T-helper 2 cell treated with Interferon-gamma antibody and Interleukin-4, amounts not matched to agents 5 μg/mL and 100 μg/mL, for 36 hours (primary cell): ENCODE measurements around the gene FAM229B.
"Not testable (repeated sequence)": the region's sequence is repeated elsewhere in the genome, so short reads cannot be mapped to it uniquely, and the experiment has no call there.

Source experiments
- DNase-seq: peaks from one replicate; pipeline ENCODE4 v3.0.0; 2021; ENCODE audit warnings: low spot score
- H3K27ac Mint-ChIP-seq: one replicate; pipeline ENCODE4 v1.8.0; 2021; ENCODE audit warnings: mild to moderate bottlenecking, mixed read lengths
- H3K27me3 Mint-ChIP-seq: one replicate; pipeline ENCODE4 v1.8.0; 2021; ENCODE audit warnings: low read depth, mixed read lengths
- H3K36me3 Mint-ChIP-seq: one replicate; pipeline ENCODE4 v1.8.0; 2021; ENCODE audit warnings: low read depth, mixed read lengths
- H3K4me1 Mint-ChIP-seq: one replicate; pipeline ENCODE4 v1.8.0; 2021; ENCODE audit warnings: low read depth, mixed read lengths
- H3K4me3 Mint-ChIP-seq: one replicate; pipeline ENCODE4 v1.8.0; 2022; ENCODE audit warnings: mild to moderate bottlenecking, moderate library complexity, mixed read lengths
- H3K9me3 Mint-ChIP-seq: one replicate; pipeline ENCODE4 v1.8.0; 2021; ENCODE audit warnings: mixed read lengths

FAM229B gene

GRCh38 chr6:112096901-112097300, 9.5 kb downstream of the FAM229B start:
- no peak for DNase-seq
- Mint-ChIP-seq H3K36me3 (no peaks in the 10 kb centered on the region), H3K27ac (no peak overlapping the region), H3K27me3 (peaks cover 30% of the 10 kb centered on the region), H3K9me3 (no peaks in the 10 kb centered on the region), H3K4me3 (no peak overlapping the region), H3K4me1 (no peaks in the 10 kb centered on the region)

- Mint-ChIP-seq H3K27ac (no peak overlapping the region), H3K9me3 (no peaks in the 10 kb centered on the region), H3K4me1 (no peaks in the 10 kb centered on the region), H3K4me3 (no peak overlapping the region), H3K27me3 (peaks cover 15% of the 10 kb centered on the region), H3K36me3 (no peaks in the 10 kb centered on the region)
- DNase-seq = no peak
Observed at GRCh38 chr6:112100561-112100960, 13.2 kb downstream of the FAM229B start.

- H3K27ac Mint-ChIP-seq, DNase-seq, H3K4me1 Mint-ChIP-seq, H3K9me3 Mint-ChIP-seq, H3K36me3 Mint-ChIP-seq, H3K4me3 Mint-ChIP-seq: not testable (repeated sequence)
- peaks cover 17% of the 10 kb centered on the region for H3K27me3 Mint-ChIP-seq
Observed at GRCh38 chr6:112106026-112106425, 18.6 kb downstream of the FAM229B start.

- Mint-ChIP-seq H3K27ac (no peak overlapping the region), H3K4me1 (no peaks in the 10 kb centered on the region), H3K9me3 (no peaks in the 10 kb centered on the region), H3K4me3 (no peak overlapping the region), H3K36me3 (no peaks in the 10 kb centered on the region), H3K27me3 (peaks cover 17% of the 10 kb centered on the region)
- DNase-seq = no peak
Observed at GRCh38 chr6:112106562-112106961, 19.2 kb downstream of the FAM229B start.

GRCh38 chr6:112109262-112109661, 21.9 kb downstream of the FAM229B start:
- Mint-ChIP-seq H3K4me3 (no peak overlapping the region), H3K27ac (no peak overlapping the region), H3K36me3 (no peaks in the 10 kb centered on the region), H3K9me3 (no peaks in the 10 kb centered on the region), H3K27me3 (peaks cover 20% of the 10 kb centered on the region), H3K4me1 (no peaks in the 10 kb centered on the region)
- no peak for DNase-seq

- DNase-seq = no peak
- peaks cover 16% of the 10 kb centered on the region for H3K4me1 Mint-ChIP-seq
- H3K27ac Mint-ChIP-seq = no peak overlapping the region
- H3K4me3 Mint-ChIP-seq = no peak overlapping the region
- no peaks in the 10 kb centered on the region for H3K9me3 Mint-ChIP-seq
- peaks cover 18% of the 10 kb centered on the region for H3K27me3 Mint-ChIP-seq
- no peaks in the 10 kb centered on the region for H3K36me3 Mint-ChIP-seq
Observed at GRCh38 chr6:112113431-112113830, 26.0 kb downstream of the FAM229B start.

GRCh38 chr6:112113918-112114317, 26.5 kb downstream of the FAM229B start:
- H3K4me1 Mint-ChIP-seq = peaks cover 16% of the 10 kb centered on the region
- DNase-seq = no peak
- H3K9me3 Mint-ChIP-seq = no peaks in the 10 kb centered on the region
- H3K36me3 Mint-ChIP-seq = no peaks in the 10 kb centered on the region
- H3K27me3 Mint-ChIP-seq = peaks cover 18% of the 10 kb centered on the region
- no peak overlapping the region for H3K4me3 Mint-ChIP-seq
- no peak overlapping the region for H3K27ac Mint-ChIP-seq

GRCh38 chr6:112114577-112115223, 27.3 kb downstream of the FAM229B start:
- peaks cover 12% of the 10 kb centered on the region for H3K27me3 Mint-ChIP-seq
- H3K4me1 Mint-ChIP-seq = peaks cover 16% of the 10 kb centered on the region
- no peaks in the 10 kb centered on the region for H3K36me3 Mint-ChIP-seq
- DNase-seq = no peak
- H3K4me3 Mint-ChIP-seq = no peak overlapping the region
- no peaks in the 10 kb centered on the region for H3K9me3 Mint-ChIP-seq
- no peak overlapping the region for H3K27ac Mint-ChIP-seq

- Mint-ChIP-seq H3K27ac (no peak overlapping the region), H3K4me1 (peaks cover 16% of the 10 kb centered on the region), H3K36me3 (no peaks in the 10 kb centered on the region), H3K4me3 (no peak overlapping the region), H3K9me3 (no peaks in the 10 kb centered on the region), H3K27me3 (peaks cover 11% of the 10 kb centered on the region)
- DNase-seq = no peak
Observed at GRCh38 chr6:112116221-112116620, 28.8 kb downstream of the FAM229B start.

GRCh38 chr6:112117554-112117953, 30.2 kb downstream of the FAM229B start:
- Mint-ChIP-seq H3K27me3 (peaks cover 9% of the 10 kb centered on the region), H3K4me3 (no peak overlapping the region), H3K36me3 (no peaks in the 10 kb centered on the region), H3K9me3 (no peaks in the 10 kb centered on the region), H3K27ac (peak overlapping the region; percentile 65), H3K4me1 (peaks cover 16% of the 10 kb centered on the region)
- no peak for DNase-seq

GRCh38 chr6:112118034-112118433, 30.6 kb downstream of the FAM229B start:
- no peaks in the 10 kb centered on the region for H3K36me3 Mint-ChIP-seq
- H3K4me3 Mint-ChIP-seq = no peak overlapping the region
- H3K9me3 Mint-ChIP-seq = no peaks in the 10 kb centered on the region
- DNase-seq = no peak
- H3K27ac Mint-ChIP-seq = no peak overlapping the region
- H3K4me1 Mint-ChIP-seq = peaks cover 16% of the 10 kb centered on the region
- H3K27me3 Mint-ChIP-seq = peaks cover 9% of the 10 kb centered on the region

- no peak for DNase-seq
- H3K4me3 Mint-ChIP-seq = no peak overlapping the region
- no peaks in the 10 kb centered on the region for H3K9me3 Mint-ChIP-seq
- no peaks in the 10 kb centered on the region for H3K36me3 Mint-ChIP-seq
- peaks cover 9% of the 10 kb centered on the region for H3K27me3 Mint-ChIP-seq
- no peak overlapping the region for H3K27ac Mint-ChIP-seq
- peaks cover under 1% of the 10 kb centered on the region for H3K4me1 Mint-ChIP-seq
Observed at GRCh38 chr6:112122756-112123155, 35.4 kb downstream of the FAM229B start.

- Mint-ChIP-seq H3K9me3 (no peaks in the 10 kb centered on the region), H3K27ac (no peak overlapping the region), H3K4me3 (no peak overlapping the region), H3K4me1 (no peaks in the 10 kb centered on the region), H3K27me3 (peaks cover 15% of the 10 kb centered on the region), H3K36me3 (no peaks in the 10 kb centered on the region)
- DNase-seq = no peak
Observed at GRCh38 chr6:112123982-112124381, 36.6 kb downstream of the FAM229B start.

- no peak overlapping the region for H3K4me3 Mint-ChIP-seq
- H3K27ac Mint-ChIP-seq = no peak overlapping the region
- H3K4me1 Mint-ChIP-seq = no peaks in the 10 kb centered on the region
- no peak for DNase-seq
- no peaks in the 10 kb centered on the region for H3K9me3 Mint-ChIP-seq
- H3K27me3 Mint-ChIP-seq = peaks cover 22% of the 10 kb centered on the region
- H3K36me3 Mint-ChIP-seq = no peaks in the 10 kb centered on the region
Observed at GRCh38 chr6:112128208-112128607, 40.8 kb downstream of the FAM229B start.

GRCh38 chr6:112130878-112131277, 43.5 kb downstream of the FAM229B start:
- H3K27me3 Mint-ChIP-seq = peaks cover 26% of the 10 kb centered on the region

More at GRCh38 chr6:112130878-112131277, 43.5 kb downstream of the FAM229B start:
- Mint-ChIP-seq H3K9me3 (no peaks in the 10 kb centered on the region), H3K4me1 (no peaks in the 10 kb centered on the region), H3K27ac (no peak overlapping the region), H3K36me3 (no peaks in the 10 kb centered on the region), H3K4me3 (no peak overlapping the region)
- DNase-seq = no peak
